ENCODE data around the gene MFSD2A. TPM values are rescaled to one million over a fixed set of nuclear protein-coding genes. Genes with fewer than 3 reads are reported as not detected.

Gene MFSD2A
- total RNA-seq, 4 donors from 2014 or later: 20.4 to 49.1 (median 30.8) TPM

DNA sequence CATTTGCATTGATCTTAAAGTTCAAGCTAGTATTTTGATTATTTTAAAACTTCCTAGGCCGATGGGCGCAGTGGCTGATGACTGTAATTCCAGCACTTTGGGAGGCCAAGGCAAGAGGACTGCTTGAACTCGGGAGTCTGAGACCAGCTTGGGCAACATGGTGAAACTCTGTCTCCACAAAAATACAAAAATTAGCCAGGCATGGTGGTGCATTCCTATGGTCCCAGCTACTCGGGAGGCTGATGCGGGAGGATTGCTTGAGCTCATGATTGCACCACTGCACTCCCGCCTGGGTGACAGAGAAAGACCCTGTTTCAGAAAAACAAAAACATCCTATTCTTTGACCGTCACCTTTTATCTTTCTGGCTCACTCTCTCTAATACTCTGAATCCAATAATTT lies 30.0 kb downstream of the MFSD2A start:
- intact Hi-C loops (cut with DNase I): loop anchor here (10.0 kb wide), 1 partner anchor 50 kb away; no protein-coding TSS in a partner anchor
- H3K4me1 ChIP-seq: peaks cover 0 to 45% (median 6%) of the 10 kb centered on the region in 3 donors
- H3K36me3 ChIP-seq: no peaks in the 10 kb centered on the region
- H3K4me3 ChIP-seq: no peak overlapping the region
- no peaks in the 10 kb centered on the region for H3K27me3 ChIP-seq
- no peaks in the 10 kb centered on the region for H3K9me3 ChIP-seq
- no peak overlapping the region for H3K27ac ChIP-seq
- 84 to 85% methylated on average over 7 of the region's 7 CpGs for WGBS, 2 donors
- no peak for DNase-seq
- TF ChIP-seq POLR2A (IDR thresholded peaks at IDR 0.05): no peak
- TF ChIP-seq CTCF (IDR thresholded peaks at IDR 0.05): no peak

- peaks cover 0 to 29% (median 7%) of the 10 kb centered on the region in 3 donors for H3K4me1 ChIP-seq
- intact Hi-C loops (cut with DNase I): loop anchor here (10.0 kb wide), 1 partner anchor 47 kb away; no protein-coding TSS in a partner anchor
- H3K27ac ChIP-seq: peak overlapping the region in 2 of 4 donors; percentile 28 to 62
- 59 to 68% methylated on average over 3 of the region's 3 CpGs for WGBS, 2 donors
- no peaks in the 10 kb centered on the region for H3K27me3 ChIP-seq
- no peak overlapping the region for H3K4me3 ChIP-seq
- no peak for DNase-seq
- TF ChIP-seq CTCF (IDR thresholded peaks at IDR 0.05) (no peak), POLR2A (IDR thresholded peaks at IDR 0.05) (no peak)
- no peaks in the 10 kb centered on the region for H3K36me3 ChIP-seq
- no peaks in the 10 kb centered on the region for H3K9me3 ChIP-seq
Measured at GRCh38 chr1:39987869-39988268, 32.9 kb downstream of the MFSD2A start.

DNA sequence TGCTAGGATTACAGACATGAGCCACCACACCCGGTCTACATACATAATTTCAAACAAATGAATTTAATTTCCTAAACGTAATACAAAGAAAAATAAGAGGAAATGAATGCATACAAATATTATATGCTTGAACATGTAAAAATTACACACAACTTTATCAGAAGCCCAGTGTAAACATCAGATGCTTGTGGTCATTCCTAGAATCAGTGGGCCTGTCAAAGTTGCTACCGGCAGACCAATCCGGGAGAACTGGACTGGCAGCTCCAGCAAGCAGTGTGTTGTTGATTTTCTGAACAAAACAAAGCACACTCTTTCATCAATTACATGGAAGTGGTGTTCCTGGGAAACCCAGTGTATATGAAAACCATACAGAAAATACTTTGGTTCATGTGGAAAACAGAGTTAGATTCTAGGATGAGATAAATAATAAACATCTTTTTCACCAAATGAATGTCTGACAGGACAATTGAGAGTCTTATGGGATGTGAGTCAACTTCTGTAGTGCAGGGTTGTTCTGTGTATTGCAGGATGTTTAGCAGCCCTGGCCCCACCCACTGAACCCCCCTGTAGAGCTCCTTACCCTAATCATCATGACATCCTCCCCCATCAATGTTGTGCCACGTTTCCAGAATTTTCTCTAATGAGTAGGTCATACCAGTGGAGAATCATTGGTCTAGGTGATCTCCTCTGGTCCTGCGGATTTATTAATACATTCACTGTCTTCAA lies 33.8 kb downstream of the MFSD2A start:
- Histone ChIP-seq H3K4me3 (no peak overlapping the region), H3K27me3 (no peaks in the 10 kb centered on the region), H3K27ac (peak overlapping the region in 3 of 4 donors; percentile 28 to 62 (median 44)), H3K4me1 (peaks cover 0 to 29% (median 7%) of the 10 kb centered on the region in 3 donors), H3K9me3 (no peaks in the 10 kb centered on the region), H3K36me3 (no peaks in the 10 kb centered on the region)
- intact Hi-C loops (cut with DNase I): loop anchor here (10.0 kb wide), 1 partner anchor 46 kb away; no protein-coding TSS in a partner anchor
- 45 to 57% methylated on average over 6 of the region's 6 CpGs for WGBS, 2 donors
- no peak for TF ChIP-seq CTCF (IDR thresholded peaks at IDR 0.05)
- DNase-seq: no peak

DNA sequence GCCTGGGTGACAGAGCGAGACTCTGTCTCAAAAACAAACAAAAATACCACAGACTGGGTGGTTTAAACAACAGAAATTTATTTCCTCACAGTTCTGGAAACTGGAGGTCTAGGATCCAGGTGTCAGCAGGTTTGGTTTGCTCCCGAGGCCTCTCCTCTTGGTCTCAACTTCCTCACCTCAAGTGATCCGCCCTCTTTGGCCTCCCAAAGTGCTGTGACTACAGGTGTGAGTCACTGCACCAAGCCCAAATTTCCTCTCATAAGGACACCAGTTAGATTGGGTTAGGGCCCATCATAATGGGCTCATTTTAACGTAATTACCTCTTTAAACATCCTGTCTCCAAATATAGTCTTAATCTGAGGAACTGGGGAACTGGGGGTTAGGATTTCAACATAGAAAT lies 35.5 kb downstream of the MFSD2A start:
- no peaks in the 10 kb centered on the region for H3K27me3 ChIP-seq
- intact Hi-C loops (cut with DNase I): no loop called here
- peak overlapping the region in 3 of 4 donors; percentile 5 to 21 (median 14) for H3K27ac ChIP-seq
- no peak overlapping the region for H3K4me3 ChIP-seq
- 52 to 54% methylated on average over 4 of the region's 4 CpGs for WGBS, 2 donors
- H3K4me1 ChIP-seq: peaks cover 0 to 29% (median 7%) of the 10 kb centered on the region in 3 donors
- TF ChIP-seq CTCF (IDR thresholded peaks at IDR 0.05) (no peak), POLR2A (IDR thresholded peaks at IDR 0.05) (no peak)
- no peak for DNase-seq
- no peaks in the 10 kb centered on the region for H3K36me3 ChIP-seq
- H3K9me3 ChIP-seq: no peaks in the 10 kb centered on the region

GRCh38 chr1:39992234-39992633 lies 37.3 kb downstream of the MFSD2A start:
- intact Hi-C loops (cut with DNase I): no loop called here
- WGBS, 2 donors: 35 to 62% methylated on average over 1 to 2 of the region's 2 CpGs
- TF ChIP-seq POLR2A (IDR thresholded peaks at IDR 0.05): no peak
- no peak for TF ChIP-seq CTCF (IDR thresholded peaks at IDR 0.05)
- no peaks in the 10 kb centered on the region for H3K9me3 ChIP-seq
- no peaks in the 10 kb centered on the region for H3K27me3 ChIP-seq
- H3K36me3 ChIP-seq: no peaks in the 10 kb centered on the region
- H3K4me3 ChIP-seq: no peak overlapping the region
- no peak for DNase-seq
- peaks cover 0 to 29% (median 7%) of the 10 kb centered on the region in 3 donors for H3K4me1 ChIP-seq
- H3K27ac ChIP-seq: no peak overlapping the region
